Heart right ventricle (tissue), 16 donors: Measurements from ENCODE around the gene MRPS16. TPM values are rescaled to one million over a fixed set of nuclear protein-coding genes. Genes with fewer than 3 reads are reported as not detected.

Experiments used
- ATAC-seq, 8 donors: fragments of 200-7000 bp; cut with Tn5 transposase; one replicate each; pipeline ENCODE4 v1.9.1; 2020; ENCODE audit warnings: mild to moderate bottlenecking in 8 of 8, moderate library complexity in 8 of 8, moderate number of reproducible peaks in 1 of 8
- DNase-seq, 2 donors: peaks; one replicate each; pipeline ENCODE4 v3.0.0-alpha.2; 2020
- H3K27ac ChIP-seq, 10 donors: fragments of 200-600 bp; sonication (generic) in 2 of 10; one replicate each; pipeline versions ENCODE4 v1.5.0 to v1.8.0; 2020 to 2022; ENCODE audit warnings: mild to moderate bottlenecking in 3 of 10
- H3K27me3 ChIP-seq, 7 donors: fragments of 200-600 bp; one replicate each; pipeline ENCODE4 v1.8.0; 2021 to 2022; ENCODE audit warnings: mild to moderate bottlenecking in 2 of 7
- H3K36me3 ChIP-seq, 9 donors: fragments of 200-600 bp; sonication (generic) in 1 of 9; one replicate each; pipeline versions ENCODE4 v1.5.0 to v1.8.0; 2020 to 2022; ENCODE audit warnings: mild to moderate bottlenecking in 2 of 9
- H3K4me1 ChIP-seq, 9 donors: fragments of 200-600 bp; sonication (generic) in 1 of 9; one replicate each; pipeline versions ENCODE4 v1.5.0 to v1.8.0; 2020 to 2022; ENCODE audit warnings: mild to moderate bottlenecking in 4 of 9
- H3K4me3 ChIP-seq, 10 donors: fragments of 200-600 bp; sonication (generic) in 2 of 10; one replicate each; pipeline versions ENCODE4 v1.5.0 to v1.8.0; 2020 to 2022; ENCODE audit warnings: mild to moderate bottlenecking in 7 of 10, moderate library complexity in 2 of 10
- H3K9me3 ChIP-seq, 11 donors: fragments of 200-600 bp in 10 of 11; sonication (generic) in 2 of 11; one replicate each; pipeline versions ENCODE4 v1.5.0 to v1.8.0; 2013 to 2022; ENCODE audit warnings: mild to moderate bottlenecking in 2 of 11, control low read depth in 1 of 11, moderate library complexity in 1 of 11
- WGBS, 2 donors: extraction: QIAGEN DNeasy Blood & Tissue Kit; methylation state at CpG; one replicate each; pipeline ENCODE4 v1.1.7; 2013; ENCODE audit warnings: inconsistent platforms in 1 of 2; 5-methylcytosine and 5-hydroxymethylcytosine counted together
- intact Hi-C, 10 donors: fragments of 100-400 bp; cut with DNase I; formaldehyde crosslinking; loops; one replicate each; pipeline versions ENCODE4 v1.11.1 to v1.14.2; 2022
- polyA plus RNA-seq, 2 donors: library from polyadenylated mRNA; stranded (reverse); fragments of 200-250 nt; gene quantifications; one replicate each; pipeline ENCODE4 v1.2.3, GENCODE V29; 2013
- total RNA-seq, 10 donors: library from RNA; stranded (reverse); fragmentation: NEBNext Ultra II Directional in 3 of 10; extraction: Animal tissue kit (Norgen Biotek cat#: 25700) in 3 of 10; gene quantifications; one replicate each; pipeline versions ENCODE4 v1.2.1 to v1.2.4, GENCODE V29; 2021 to 2023
- TF ChIP-seq, protein P1 (sequence below), 9 donors: fragments of 200-600 bp; sonication (generic) in 2 of 9; IDR thresholded peaks; one replicate each; pipeline versions ENCODE4 v1.5.0 to v1.8.0; 2021 to 2022; ENCODE audit warnings: antibody characterized with exemption in 9 of 9, mild to moderate bottlenecking in 5 of 9, moderate library complexity in 1 of 9
- donor health status: Arrhythmogenic right ventricular cardiomyopathy.
- donor health status: ischemic (EF 13 %, LVEDD 7.1; RV severe dilation, severe dysfunction).
- donor health status: healthy with polysubstance abuse.
- donor health status: DM: no; HTN: yes; CAD: no.
- donor health status: DM: no; HTN: no; CAD: no.
- donor health status: ischemic (EF 25% LVEDD 6.9; RV normal size, moderate dysfunction).
- donor health status: ischemic (EF 25% LVEDD 5.7; RV mildly dilated, moderate dysfunction).
- donor health status: healthy.
- donor health status: DM: yes; HTN: yes; CAD: no.
- donor health status: Ischemic cardiomyopathy.
- donor health status: ischemic (EF 35%, LVEDD 5.7; RV mildly dilated, moderate dysfunction).
- donor health status: nonischemic (EF 11% LVEDD 7.7; RV severe dilation, severe dysfunction).
- donor health status: DM: yes; HTN: yes; CAD: no.
- donor health status: PGD.
- donor health status: ischemic (EF 29% LVEDD 5.4; RV normal size, mild dysfunction).
- donor health status: nonischemic (EF 23%, LVEDD 6.1; RV moderate dilation, normal function).

Gene MRPS16
- total and polyA plus RNA-seq, 12 donors = 65.4 to 115 (median 104) TPM

DNA sequence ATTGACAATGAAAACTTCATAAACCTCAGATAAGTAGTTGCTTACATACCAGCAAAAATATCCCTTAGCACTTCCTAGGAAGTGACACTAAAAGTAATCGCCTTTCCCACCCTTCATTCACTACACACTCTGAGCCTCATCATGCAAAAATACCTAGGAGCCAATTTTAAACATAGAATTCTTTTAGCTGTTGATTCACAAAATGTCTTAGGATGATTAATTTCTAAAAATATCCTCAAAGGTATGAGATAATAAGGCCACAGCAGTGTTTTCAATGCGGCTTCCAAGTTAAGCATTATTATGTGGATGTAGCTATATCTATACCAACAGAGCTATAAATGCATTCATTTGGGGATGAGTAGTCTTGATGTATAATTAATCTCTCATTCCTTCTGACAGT, 18.6 kb downstream of the MRPS16 start:
- WGBS, 2 donors = 42 to 59% methylated on average over 2 of the region's 2 CpGs
- no peaks in the 10 kb centered on the region for H3K27me3 ChIP-seq
- intact Hi-C loops = no loop called here
- ATAC-seq (peak in 3 of 8 donors; percentile 27 to 70 (median 53)), DNase-seq (no peak)
- H3K4me1 ChIP-seq = peaks cover 0 to 17% (median 9%) of the 10 kb centered on the region in 9 donors
- TF ChIP-seq, protein P1, sequence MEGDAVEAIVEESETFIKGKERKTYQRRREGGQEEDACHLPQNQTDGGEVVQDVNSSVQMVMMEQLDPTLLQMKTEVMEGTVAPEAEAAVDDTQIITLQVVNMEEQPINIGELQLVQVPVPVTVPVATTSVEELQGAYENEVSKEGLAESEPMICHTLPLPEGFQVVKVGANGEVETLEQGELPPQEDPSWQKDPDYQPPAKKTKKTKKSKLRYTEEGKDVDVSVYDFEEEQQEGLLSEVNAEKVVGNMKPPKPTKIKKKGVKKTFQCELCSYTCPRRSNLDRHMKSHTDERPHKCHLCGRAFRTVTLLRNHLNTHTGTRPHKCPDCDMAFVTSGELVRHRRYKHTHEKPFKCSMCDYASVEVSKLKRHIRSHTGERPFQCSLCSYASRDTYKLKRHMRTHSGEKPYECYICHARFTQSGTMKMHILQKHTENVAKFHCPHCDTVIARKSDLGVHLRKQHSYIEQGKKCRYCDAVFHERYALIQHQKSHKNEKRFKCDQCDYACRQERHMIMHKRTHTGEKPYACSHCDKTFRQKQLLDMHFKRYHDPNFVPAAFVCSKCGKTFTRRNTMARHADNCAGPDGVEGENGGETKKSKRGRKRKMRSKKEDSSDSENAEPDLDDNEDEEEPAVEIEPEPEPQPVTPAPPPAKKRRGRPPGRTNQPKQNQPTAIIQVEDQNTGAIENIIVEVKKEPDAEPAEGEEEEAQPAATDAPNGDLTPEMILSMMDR (IDR thresholded peaks at IDR 0.05) = no peak
- no peak overlapping the region for H3K4me3 ChIP-seq
- H3K9me3 ChIP-seq = no peaks in the 10 kb centered on the region
- H3K36me3 ChIP-seq = peaks cover 0 to 98% (median 8%) of the 10 kb centered on the region in 9 donors
- peak overlapping the region in 6 of 10 donors; percentile 8 to 51 (median 46) for H3K27ac ChIP-seq

GRCh38 chr10:73232887-73233286, 19.6 kb downstream of the MRPS16 start:
- TF ChIP-seq, protein P1 (IDR thresholded peaks at IDR 0.05) = no peak
- Histone ChIP-seq H3K4me3 (no peak overlapping the region), H3K36me3 (peaks cover 0 to 95% (median 8%) of the 10 kb centered on the region in 9 donors), H3K27me3 (no peaks in the 10 kb centered on the region), H3K9me3 (no peaks in the 10 kb centered on the region), H3K4me1 (peaks cover 0 to 24% (median 9%) of the 10 kb centered on the region in 9 donors), H3K27ac (peak overlapping the region in 1 of 10 donors; percentile 51)
- DNase-seq (no peak), ATAC-seq (no peak)
- intact Hi-C loops = no loop called here
- WGBS, 2 donors = 89 to 90% methylated on average over 8 of the region's 8 CpGs

- Histone ChIP-seq H3K4me1 (peaks cover 0 to 25% (median 9%) of the 10 kb centered on the region in 9 donors), H3K27me3 (no peaks in the 10 kb centered on the region), H3K27ac (peak overlapping the region in 1 of 10 donors; percentile 42), H3K4me3 (no peak overlapping the region), H3K36me3 (peaks cover 0 to 71% (median 9%) of the 10 kb centered on the region in 9 donors), H3K9me3 (no peaks in the 10 kb centered on the region)
- TF ChIP-seq, protein P1 (IDR thresholded peaks at IDR 0.05) = no peak
- intact Hi-C loops = no loop called here
- WGBS, 2 donors = 82 to 84% methylated on average over 6 of the region's 6 CpGs
- DNase-seq (no peak), ATAC-seq (no peak)
Measured at GRCh38 chr10:73229567-73229966, 22.9 kb downstream of the MRPS16 start.

DNA sequence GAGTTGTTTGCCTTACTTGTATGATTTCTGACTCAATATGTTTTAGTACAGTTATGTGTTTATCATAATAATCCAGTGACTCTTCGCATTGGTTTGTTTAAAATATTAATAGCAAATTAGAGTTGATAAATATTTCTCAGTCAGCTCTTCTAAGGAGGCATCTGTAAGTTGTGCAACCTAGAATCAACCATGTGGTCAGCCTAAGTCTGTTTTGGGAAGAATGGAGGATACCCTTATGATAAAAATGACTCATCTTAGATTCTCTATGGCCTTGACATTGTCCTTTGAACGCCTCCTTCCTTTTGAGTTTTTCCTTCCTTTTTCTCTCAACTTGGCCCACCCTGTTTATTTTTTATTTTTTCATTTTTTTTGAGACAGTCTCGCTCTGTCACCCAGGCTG, 24.2 kb downstream of the MRPS16 start:
- WGBS, 2 donors = 88 to 93% methylated on average over 3 of the region's 3 CpGs

More for the DNA sequence above, 24.2 kb downstream of the MRPS16 start:
- peaks cover 0 to 59% (median 9%) of the 10 kb centered on the region in 9 donors for H3K36me3 ChIP-seq
- no peak for DNase-seq
- no peaks in the 10 kb centered on the region for H3K9me3 ChIP-seq
- H3K27me3 ChIP-seq = no peaks in the 10 kb centered on the region
- intact Hi-C loops = no loop called here
- TF ChIP-seq, protein P1 (IDR thresholded peaks at IDR 0.05) = no peak
- peak overlapping the region in 1 of 10 donors; percentile 26 for H3K27ac ChIP-seq
- ATAC-seq = no peak
- H3K4me1 ChIP-seq = peaks cover 0 to 25% (median 2%) of the 10 kb centered on the region in 9 donors
- H3K4me3 ChIP-seq = no peak overlapping the region
